ENCODE results near the gene MORC4.

MORC4 gene

GRCh38 chrX:107000013-107000515 is at the start of gene MORC4:
MORC4 (minus strand) TSS chrX:107000212; CDS start chrX:106999969, 243 bp downstream.
- DNase-seq = peak; percentile 1 to 85 (median 54)

GRCh38 chrX:107047622-107048021 is 47.6 kb upstream of the MORC4 start:
- DNase-seq = no peak

DNA sequence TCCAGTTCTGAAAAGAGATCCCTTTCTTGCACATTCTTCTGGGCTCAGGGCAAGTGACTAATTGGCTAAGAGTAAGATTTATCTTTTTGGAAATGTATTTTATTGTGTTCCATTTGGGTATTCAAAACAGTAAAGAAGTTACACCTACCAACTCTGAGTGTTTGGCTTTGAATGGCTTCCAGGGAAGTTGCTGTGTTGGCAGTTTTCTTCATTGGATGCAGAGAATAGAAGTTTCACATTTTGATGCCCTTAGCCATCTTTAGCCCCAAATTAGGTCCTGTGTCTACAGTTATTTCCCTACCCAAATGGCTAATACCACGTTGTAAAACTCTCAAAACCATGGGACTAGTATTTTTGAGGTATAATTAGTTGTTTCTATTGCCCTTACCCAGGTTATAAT is 29.7 kb upstream of the MORC4 start:
- no peak for DNase-seq

GRCh38 chrX:107025545-107025944 is 25.5 kb upstream of the MORC4 start:
- DNase-seq = peak in 1 of 56 donors; percentile 0

GRCh38 chrX:107014936-107015335 is 14.9 kb upstream of the MORC4 start:
- DNase-seq = no peak

- no peak for DNase-seq
Observed at GRCh38 chrX:107008034-107008433, 8.0 kb upstream of the MORC4 start.

DNA sequence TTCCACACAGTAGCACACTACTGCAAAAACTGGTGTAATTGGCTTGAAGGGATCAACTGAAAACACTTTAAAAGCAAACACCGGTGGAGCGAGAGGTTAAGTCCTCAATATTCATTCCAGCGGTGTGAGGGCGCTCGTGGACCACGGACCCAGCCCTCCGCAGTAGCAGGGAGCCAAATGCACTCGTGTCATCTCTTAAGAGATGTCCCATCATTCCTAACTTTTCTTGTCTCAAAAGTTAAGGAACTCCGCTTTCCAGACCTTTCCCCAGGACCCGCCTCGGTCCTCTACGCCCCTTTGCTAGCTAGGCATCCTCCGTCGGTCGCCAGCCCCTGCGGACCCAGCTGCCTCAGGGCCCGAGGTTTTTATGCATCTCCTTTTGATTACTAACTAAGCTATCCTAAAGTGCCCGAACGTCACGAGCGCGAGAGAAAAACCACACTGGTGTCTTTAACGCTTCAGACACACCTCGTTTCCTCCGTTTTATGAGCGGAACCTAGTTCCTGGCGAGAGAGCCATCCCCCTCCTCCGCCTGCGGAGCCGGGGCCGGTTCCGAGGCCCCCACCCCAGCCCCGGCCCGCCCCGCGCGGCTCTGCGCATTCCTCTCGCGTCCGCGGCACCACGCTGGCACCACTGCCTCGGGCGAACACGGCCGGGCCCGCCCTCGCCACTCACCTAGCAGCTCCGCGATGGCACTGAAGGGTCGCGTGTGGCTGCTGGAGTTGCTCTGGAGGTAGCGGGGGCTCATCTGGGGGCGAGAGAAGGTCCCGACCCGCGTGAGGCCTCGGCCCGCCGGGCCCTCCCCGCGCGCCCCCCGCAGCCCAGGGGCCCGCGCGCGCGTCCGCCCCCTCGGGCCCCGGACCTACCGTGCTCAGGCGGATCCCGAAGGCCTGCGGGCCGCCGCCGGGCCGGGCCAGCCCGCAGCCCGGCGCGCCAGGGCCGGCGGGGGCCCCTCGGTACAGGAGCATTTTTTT is 723 bp downstream of the MORC4 start:
- peak in 44 of 56 donors; percentile 1 to 56 (median 16) for DNase-seq

DNA sequence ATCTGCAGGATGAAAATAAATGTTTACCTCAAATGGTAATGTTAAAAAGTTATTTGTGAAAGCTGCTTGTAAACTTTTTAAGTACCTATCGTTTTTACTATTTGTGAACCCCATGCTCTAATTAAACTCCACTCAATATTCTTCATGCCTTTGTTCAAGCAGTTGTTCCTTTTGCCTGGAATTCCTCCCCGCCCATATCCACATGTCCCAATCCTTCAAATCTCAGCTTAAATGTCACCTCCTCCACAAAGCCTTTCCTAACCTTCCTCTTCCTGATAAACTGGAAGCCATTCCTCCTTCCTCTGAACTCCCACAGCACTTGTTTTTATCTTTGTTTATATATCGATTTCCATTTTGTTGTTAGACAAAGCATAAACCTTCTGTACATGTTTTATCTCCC is 2.4 kb downstream of the MORC4 start:
- DNase-seq = no peak

GRCh38 chrX:106995678-106996077 is 4.3 kb downstream of the MORC4 start:
- no peak for DNase-seq

DNA sequence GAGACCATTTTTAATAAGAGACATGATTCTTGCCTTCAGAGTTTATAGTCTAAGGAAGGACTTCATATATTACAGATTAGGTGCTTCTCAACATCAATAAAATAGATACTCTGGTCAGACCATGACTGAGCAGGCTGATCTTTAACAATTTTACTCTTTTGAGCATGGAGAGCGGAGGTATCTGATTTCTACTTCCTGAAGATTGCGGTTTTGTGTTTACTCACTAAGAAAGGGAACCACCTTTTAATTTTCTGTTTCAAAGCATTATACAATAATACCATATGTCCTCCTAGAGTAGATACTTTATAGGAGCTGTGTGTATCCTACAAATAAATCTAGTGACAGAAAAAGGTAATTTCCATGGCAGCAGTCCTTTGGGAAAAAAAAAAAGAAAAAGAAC is 12.5 kb downstream of the MORC4 start:
- DNase-seq = no peak

GRCh38 chrX:106980952-106981626 is 18.9 kb downstream of the MORC4 start:
- DNase-seq = no peak

GRCh38 chrX:106976416-106976815 is 23.6 kb downstream of the MORC4 start:
- peak in 2 of 56 donors; percentile 0 for DNase-seq

DNA sequence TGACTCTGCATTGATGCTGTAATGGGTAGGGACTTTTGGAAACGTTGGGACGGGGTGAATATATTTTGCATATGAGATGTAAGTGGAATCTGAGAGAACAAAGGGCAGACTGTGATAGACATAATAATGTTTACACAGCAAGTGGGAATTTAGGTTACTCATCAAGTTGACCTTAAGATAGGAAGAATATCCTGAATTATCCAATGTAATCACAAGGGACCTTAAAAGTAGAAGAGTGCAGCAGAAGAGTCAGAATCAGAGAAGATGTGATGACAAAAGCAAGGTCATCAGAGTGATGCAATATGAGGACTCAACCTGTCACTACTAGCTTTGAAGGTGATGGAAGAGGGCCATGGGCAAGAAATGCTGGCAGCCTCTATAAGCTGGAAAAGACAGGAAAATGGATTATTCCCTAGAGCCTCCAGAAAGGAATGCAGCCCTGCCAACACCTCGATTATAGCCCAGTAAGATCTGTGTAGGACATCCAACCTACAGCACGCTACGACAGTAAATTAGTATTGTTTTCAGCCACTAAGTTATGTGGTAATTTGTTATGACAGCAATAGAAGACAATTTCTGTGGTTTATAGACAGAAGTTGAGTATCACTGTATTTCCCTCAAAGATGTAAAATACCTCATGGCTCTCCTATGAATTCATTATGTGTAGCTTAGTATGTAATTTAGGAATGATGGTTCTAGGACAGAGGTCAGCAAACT is 26.4 kb downstream of the MORC4 start:
- no peak for DNase-seq

DNA sequence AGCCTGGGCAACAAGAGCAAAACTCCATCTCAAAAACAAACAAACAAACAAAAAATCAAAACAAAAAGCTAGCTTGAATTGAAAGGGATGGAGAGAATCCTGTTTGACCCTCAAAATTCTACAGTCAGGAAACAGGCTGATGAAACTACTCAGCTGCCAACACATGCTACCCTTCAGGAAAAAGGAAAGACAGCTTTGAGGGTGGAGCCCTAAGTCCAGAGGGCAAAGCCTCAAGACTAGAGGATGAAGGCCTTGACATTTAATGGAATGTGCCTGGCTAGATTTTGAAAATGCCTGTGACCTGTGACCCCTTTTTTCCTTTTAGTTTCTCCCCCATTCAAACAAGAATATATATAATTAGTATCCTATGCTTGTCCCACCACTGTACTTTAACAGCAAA is 27.1 kb downstream of the MORC4 start:
- DNase-seq = no peak

GRCh38 chrX:106966547-106966946 is 33.5 kb downstream of the MORC4 start:
- DNase-seq = peak in 2 of 56 donors; percentile 3 to 9

GRCh38 chrX:106964290-106964689 is 35.7 kb downstream of the MORC4 start:
- no peak for DNase-seq

- no peak for DNase-seq
Observed at GRCh38 chrX:106963111-106963510, 36.9 kb downstream of the MORC4 start.

DNA sequence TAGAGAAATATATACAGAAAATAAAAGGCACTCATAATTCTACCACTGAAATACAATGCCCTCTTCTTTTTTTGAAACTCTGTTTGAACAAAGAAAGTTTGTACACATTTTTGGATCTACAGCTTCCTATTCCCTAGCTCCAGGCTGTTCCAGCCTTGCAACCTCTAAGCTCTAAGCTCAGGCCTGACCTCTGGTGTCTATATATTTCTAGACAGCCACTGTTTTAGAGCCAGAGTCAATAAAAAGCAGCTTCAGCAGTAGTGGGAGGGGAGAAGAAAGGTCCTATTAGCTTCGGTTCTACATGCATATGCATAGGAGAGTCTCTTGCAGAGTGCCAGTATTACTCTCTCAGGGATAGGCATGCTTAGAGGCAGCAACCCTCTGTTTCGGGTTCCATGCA is 40.1 kb downstream of the MORC4 start:
- peak in 2 of 56 donors; percentile 0 to 3 for DNase-seq

- DNase-seq = no peak
Observed at GRCh38 chrX:106957856-106958255, 42.2 kb downstream of the MORC4 start.

DNA sequence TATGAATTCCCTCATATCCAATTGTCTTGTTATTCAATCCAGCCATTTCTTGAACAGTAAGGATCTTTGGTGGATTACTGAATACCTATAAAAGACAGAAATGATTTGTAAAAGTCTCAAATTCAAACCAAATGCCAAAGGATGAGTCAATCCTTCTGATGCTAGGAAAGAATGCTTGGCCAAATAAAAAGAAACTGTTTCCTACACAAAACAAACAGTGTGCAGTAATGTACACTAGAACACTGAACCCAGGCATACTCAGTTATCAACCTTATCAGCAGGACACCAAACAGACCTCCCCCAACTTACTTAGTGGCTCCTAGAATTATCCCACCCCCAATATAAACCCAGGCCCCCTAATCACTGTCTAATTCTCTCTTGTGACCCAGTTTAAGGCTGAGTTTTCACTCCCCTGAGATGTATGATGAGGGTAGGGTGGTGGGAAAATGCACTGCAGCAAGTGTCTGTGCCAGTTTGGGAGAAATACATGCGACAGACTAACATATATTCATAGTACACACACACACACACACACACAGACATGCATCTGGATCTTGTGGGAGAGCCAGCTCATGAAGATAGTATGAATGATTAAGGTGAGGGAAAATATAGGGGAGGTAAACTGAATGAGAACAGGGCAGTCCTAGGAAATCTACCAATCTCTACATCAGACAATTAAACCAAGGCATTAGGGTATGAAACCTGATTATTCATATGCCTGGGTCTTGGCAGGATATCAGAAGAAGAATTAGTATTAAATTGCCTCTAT is 44.8 kb downstream of the MORC4 start:
- no peak for DNase-seq

- no peak for DNase-seq
Observed at GRCh38 chrX:106954041-106954440, 46.0 kb downstream of the MORC4 start.
